Peyer's patch (tissue), 4 donors: ENCODE measurements around the gene DNAH3. TPM values are rescaled to one million over a fixed set of nuclear protein-coding genes. Genes with fewer than 3 reads are reported as not detected.

Experiments used
- DNase-seq, 3 donors: peaks; one replicate each; pipeline ENCODE4 v3.0.0-alpha.2; 2017 to 2019
- H3K27ac ChIP-seq, 4 donors: fragments of 200-600 bp; sonication (generic); one replicate each; pipeline ENCODE4 v1.5.1; 2016 to 2019
- H3K27me3 ChIP-seq, 2 donors: fragments of 200-600 bp; sonication (generic); one replicate each; pipeline ENCODE4 v1.5.1; 2019
- H3K36me3 ChIP-seq, 3 donors: fragments of 200-600 bp; sonication (generic); one replicate each; pipeline ENCODE4 v1.5.1; 2016 to 2019
- H3K4me1 ChIP-seq, 4 donors: fragments of 200-600 bp; sonication (generic); one replicate each; pipeline ENCODE4 v1.5.1; 2016 to 2019
- H3K4me3 ChIP-seq, 4 donors: fragments of 200-600 bp; sonication (generic); 1 replicate in 3 of 4; 2 replicates in 1 of 4; pipeline ENCODE4 v1.5.1; 2016 to 2019; ENCODE audit warnings: mild to moderate bottlenecking in 1 of 4
- H3K9me3 ChIP-seq, 4 donors: fragments of 200-600 bp; sonication (generic); one replicate each; pipeline ENCODE4 v1.5.1; 2016 to 2019; ENCODE audit warnings: mild to moderate bottlenecking in 1 of 4
- POLR2A ChIP-seq, 2 donors: fragments of 450-650 bp; IDR thresholded peaks; one replicate each; pipeline ENCODE4 v1.5.1; 2017; ENCODE audit warnings: antibody characterized with exemption in 2 of 2, mild to moderate bottlenecking in 2 of 2, moderate library complexity in 2 of 2
- total RNA-seq, 4 donors: library from RNA; depleted of rRNA; stranded (reverse); fragments of >200 nt; gene quantifications; one replicate each; pipeline ENCODE4 v1.1.0, GENCODE V29; 2016
- TF ChIP-seq, protein P1 (sequence below), 6 experiments: fragments of 450-650 bp in 4 of 6; fragments of 200-600 bp in 2 of 6; sonication (generic) in 1 of 6; IDR thresholded peaks; one replicate each; pipeline ENCODE4 v1.5.1; 2017 to 2019; ENCODE audit warnings: antibody characterized with exemption in 6 of 6, mild to moderate bottlenecking in 3 of 6, moderate library complexity in 1 of 6

Gene DNAH3
- total RNA-seq, 4 donors from 2014 or later, result 2.1 to 6.7 (median 4.5) TPM

DNA sequence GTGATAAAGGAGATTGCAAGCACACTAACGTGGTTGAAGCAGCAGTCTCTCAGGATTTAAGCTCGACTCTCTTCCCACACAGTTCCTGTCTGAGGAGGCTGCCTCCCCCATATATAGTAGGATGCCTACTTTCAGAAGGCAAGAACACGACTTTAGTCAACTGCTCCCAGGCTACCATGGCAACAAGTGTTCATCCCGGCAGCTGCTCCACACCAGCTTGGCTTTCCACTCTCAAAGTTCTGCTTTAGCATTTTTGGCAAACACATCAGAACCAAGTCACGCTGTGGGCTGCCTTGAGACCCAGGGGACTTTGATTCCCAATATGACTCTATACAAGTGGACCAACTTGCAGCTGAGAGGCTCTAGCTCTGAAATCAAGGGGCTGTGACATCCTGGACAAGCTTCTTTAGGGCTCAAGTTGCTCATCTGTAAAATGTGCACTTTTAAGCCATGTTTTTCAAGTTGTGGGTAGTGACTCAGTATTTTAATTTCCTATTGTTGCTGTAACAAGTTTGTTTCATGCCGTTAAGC, 44.2 kb upstream of the DNAH3 start:
- TF ChIP-seq, protein P1, sequence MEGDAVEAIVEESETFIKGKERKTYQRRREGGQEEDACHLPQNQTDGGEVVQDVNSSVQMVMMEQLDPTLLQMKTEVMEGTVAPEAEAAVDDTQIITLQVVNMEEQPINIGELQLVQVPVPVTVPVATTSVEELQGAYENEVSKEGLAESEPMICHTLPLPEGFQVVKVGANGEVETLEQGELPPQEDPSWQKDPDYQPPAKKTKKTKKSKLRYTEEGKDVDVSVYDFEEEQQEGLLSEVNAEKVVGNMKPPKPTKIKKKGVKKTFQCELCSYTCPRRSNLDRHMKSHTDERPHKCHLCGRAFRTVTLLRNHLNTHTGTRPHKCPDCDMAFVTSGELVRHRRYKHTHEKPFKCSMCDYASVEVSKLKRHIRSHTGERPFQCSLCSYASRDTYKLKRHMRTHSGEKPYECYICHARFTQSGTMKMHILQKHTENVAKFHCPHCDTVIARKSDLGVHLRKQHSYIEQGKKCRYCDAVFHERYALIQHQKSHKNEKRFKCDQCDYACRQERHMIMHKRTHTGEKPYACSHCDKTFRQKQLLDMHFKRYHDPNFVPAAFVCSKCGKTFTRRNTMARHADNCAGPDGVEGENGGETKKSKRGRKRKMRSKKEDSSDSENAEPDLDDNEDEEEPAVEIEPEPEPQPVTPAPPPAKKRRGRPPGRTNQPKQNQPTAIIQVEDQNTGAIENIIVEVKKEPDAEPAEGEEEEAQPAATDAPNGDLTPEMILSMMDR (IDR thresholded peaks at IDR 0.05), result no peak
- no peak for TF ChIP-seq POLR2A (IDR thresholded peaks at IDR 0.05)
- Histone ChIP-seq H3K4me3 (no peak overlapping the region), H3K9me3 (no peaks in the 10 kb centered on the region), H3K4me1 (peaks cover 0 to 12% (median 0%) of the 10 kb centered on the region in 4 donors), H3K27me3 (no peaks in the 10 kb centered on the region), H3K36me3 (no peaks in the 10 kb centered on the region), H3K27ac (no peak overlapping the region)
- DNase-seq, result no peak

DNA sequence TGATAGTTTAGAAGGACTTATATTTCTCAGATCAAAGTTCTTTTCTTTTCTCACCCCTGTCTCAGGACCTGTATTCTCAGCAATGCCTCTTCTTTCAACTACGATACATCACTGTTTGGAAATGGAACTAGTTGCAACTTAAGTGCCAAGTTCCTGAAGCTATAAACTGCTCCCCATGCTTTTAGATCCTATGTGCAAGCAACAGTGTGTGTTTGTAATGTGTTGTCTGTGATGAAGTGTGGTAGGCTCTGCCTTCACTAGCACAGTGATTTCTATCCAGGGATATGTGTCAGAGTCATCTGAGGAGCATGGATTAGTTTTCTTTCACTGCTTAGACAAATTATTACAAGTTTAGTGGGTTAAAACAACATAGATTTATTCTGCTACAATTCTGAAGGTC, 42.3 kb upstream of the DNAH3 start:
- no peak for DNase-seq

DNA sequence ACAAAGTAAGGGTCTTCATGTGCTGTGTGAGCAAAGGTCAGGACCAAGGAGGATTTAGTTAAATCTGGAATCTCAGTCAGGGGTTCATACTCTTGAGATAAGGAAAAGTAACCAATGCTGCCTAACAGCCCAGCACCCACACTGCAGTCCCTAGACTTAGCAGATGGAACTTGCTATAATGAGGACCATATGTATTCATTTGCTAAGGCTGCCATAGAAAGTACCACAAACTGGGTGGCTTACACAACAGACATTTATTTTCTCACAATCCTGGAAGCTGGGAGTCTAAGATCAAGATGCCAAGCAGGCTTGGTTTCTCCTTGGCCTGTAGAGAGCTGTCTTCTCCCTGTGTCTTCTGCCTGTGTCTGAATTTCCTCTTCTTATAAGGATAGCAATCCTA, 40.0 kb upstream of the DNAH3 start:
- DNase-seq, result no peak
- Histone ChIP-seq H3K27me3 (no peaks in the 10 kb centered on the region), H3K4me3 (no peak overlapping the region), H3K4me1 (peaks cover 0 to 5% (median 0%) of the 10 kb centered on the region in 4 donors), H3K9me3 (no peaks in the 10 kb centered on the region), H3K27ac (no peak overlapping the region), H3K36me3 (no peaks in the 10 kb centered on the region)
- TF ChIP-seq, protein P1 (IDR thresholded peaks at IDR 0.05), result no peak
- no peak for TF ChIP-seq POLR2A (IDR thresholded peaks at IDR 0.05)

More for the DNA sequence above, 42.3 kb upstream of the DNAH3 start:
- Histone ChIP-seq H3K27me3 (no peaks in the 10 kb centered on the region), H3K4me3 (no peak overlapping the region), H3K4me1 (peaks cover 0 to 5% (median 0%) of the 10 kb centered on the region in 4 donors), H3K27ac (no peak overlapping the region), H3K36me3 (no peaks in the 10 kb centered on the region), H3K9me3 (no peaks in the 10 kb centered on the region)
- TF ChIP-seq, protein P1 (IDR thresholded peaks at IDR 0.05), result no peak
- no peak for TF ChIP-seq POLR2A (IDR thresholded peaks at IDR 0.05)

DNA sequence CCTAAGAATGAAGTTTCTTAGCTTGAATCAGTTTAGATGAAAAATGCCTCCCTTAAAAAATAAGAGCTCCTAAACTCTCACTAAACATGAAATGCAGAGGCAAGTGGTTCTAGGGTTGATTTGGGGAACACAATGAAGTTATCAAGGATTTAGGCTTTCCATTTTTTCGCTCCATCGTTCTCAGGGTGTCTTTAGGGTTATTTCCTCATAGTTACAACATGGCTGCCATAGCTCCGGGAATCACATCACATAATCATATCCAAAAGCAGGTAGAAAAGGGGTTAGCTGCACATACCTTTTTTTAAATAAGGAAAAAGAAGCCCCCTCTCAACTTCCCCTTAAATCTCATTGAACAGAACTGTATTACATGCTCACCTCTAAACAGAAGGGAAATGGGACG, 39.4 kb upstream of the DNAH3 start:
- no peaks in the 10 kb centered on the region for H3K9me3 ChIP-seq
- H3K27me3 ChIP-seq, result no peaks in the 10 kb centered on the region
- peaks cover 0 to 5% (median 0%) of the 10 kb centered on the region in 4 donors for H3K4me1 ChIP-seq
- TF ChIP-seq, protein P1 (IDR thresholded peaks at IDR 0.05), result no peak
- TF ChIP-seq POLR2A (IDR thresholded peaks at IDR 0.05), result no peak
- H3K36me3 ChIP-seq, result no peaks in the 10 kb centered on the region
- no peak overlapping the region for H3K4me3 ChIP-seq
- no peak overlapping the region for H3K27ac ChIP-seq
- DNase-seq, result no peak

DNA sequence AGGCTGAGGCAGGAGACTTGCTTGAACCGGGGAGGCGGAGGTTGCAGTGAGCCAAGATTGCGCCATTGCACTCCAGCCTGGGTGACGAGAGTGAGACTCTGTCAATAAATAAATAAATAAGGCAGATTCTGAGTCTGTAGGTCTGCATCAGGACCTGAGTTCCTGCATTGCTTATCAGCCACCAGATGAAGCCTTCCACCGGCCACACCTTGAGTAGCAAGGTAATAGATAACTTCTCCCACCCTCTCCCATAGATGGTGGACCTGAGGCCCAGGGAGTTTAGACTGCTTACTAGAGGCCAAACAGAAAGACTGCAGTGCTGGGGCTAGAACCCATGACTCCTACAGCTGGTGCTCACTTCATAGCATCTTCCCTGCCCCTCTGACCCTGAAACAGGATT, 38.7 kb upstream of the DNAH3 start:
- H3K4me1 ChIP-seq, result peaks cover 0 to 5% (median 0%) of the 10 kb centered on the region in 4 donors
- no peaks in the 10 kb centered on the region for H3K27me3 ChIP-seq
- no peaks in the 10 kb centered on the region for H3K36me3 ChIP-seq
- peak in 1 of 3 donors; percentile 53 for DNase-seq
- TF ChIP-seq, protein P1 (IDR thresholded peaks at IDR 0.05), result peak in 1 of 6 experiments; percentile 9
- TF ChIP-seq POLR2A (IDR thresholded peaks at IDR 0.05), result no peak
- no peak overlapping the region for H3K4me3 ChIP-seq
- no peak overlapping the region for H3K27ac ChIP-seq
- H3K9me3 ChIP-seq, result no peaks in the 10 kb centered on the region

DNA sequence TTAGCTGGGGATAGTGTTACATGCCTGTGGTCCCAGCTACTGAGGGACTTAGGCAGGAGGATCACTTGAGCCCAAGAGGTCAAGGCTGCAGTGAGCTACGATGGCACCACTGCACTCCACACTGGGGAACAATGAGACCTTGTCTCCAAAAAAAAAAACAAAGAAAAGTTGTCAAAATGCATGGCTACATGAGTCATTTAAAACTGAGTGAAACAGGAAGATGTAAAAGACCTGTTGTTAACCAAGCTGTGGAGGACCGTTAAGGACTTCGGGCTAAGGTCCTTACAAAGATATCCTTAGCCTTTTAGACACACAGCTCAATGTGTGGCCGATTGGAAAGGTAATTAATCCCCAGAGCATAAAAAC, 35.7 kb upstream of the DNAH3 start:
- H3K4me3 ChIP-seq, result no peak overlapping the region
- peaks cover 0 to 5% (median 0%) of the 10 kb centered on the region in 4 donors for H3K4me1 ChIP-seq
- H3K36me3 ChIP-seq, result peaks cover 0 to 13% (median 0%) of the 10 kb centered on the region in 3 donors
- no peaks in the 10 kb centered on the region for H3K9me3 ChIP-seq
- H3K27me3 ChIP-seq, result no peaks in the 10 kb centered on the region
- DNase-seq, result no peak
- H3K27ac ChIP-seq, result no peak overlapping the region
- TF ChIP-seq, protein P1 (IDR thresholded peaks at IDR 0.05), result no peak
- no peak for TF ChIP-seq POLR2A (IDR thresholded peaks at IDR 0.05)
